HT-29 (cell line): Measurements from ENCODE around the gene SOCS7. TPM values are rescaled to one million over a fixed set of nuclear protein-coding genes. Genes with fewer than 3 reads are reported as not detected.
A peak's percentile ranks its signal among the peaks of the same experiment; 100 is the strongest.

ENCODE experiments used
- DNase-seq: peaks from one replicate; pipeline ENCODE4 v3.0.0-alpha.2; 2015; ENCODE audit warnings: low spot score
- total RNA-seq: library from RNA; depleted of rRNA; stranded (reverse); fragments of >200 nt; shearing (Covaris generic); gene quantifications from 2 replicates; pipeline ENCODE4 v1.2.3, GENCODE V29; 2014

SOCS7 gene
- total RNA-seq, 1 experiment from 2014 or later: 36.2 TPM

DNA sequence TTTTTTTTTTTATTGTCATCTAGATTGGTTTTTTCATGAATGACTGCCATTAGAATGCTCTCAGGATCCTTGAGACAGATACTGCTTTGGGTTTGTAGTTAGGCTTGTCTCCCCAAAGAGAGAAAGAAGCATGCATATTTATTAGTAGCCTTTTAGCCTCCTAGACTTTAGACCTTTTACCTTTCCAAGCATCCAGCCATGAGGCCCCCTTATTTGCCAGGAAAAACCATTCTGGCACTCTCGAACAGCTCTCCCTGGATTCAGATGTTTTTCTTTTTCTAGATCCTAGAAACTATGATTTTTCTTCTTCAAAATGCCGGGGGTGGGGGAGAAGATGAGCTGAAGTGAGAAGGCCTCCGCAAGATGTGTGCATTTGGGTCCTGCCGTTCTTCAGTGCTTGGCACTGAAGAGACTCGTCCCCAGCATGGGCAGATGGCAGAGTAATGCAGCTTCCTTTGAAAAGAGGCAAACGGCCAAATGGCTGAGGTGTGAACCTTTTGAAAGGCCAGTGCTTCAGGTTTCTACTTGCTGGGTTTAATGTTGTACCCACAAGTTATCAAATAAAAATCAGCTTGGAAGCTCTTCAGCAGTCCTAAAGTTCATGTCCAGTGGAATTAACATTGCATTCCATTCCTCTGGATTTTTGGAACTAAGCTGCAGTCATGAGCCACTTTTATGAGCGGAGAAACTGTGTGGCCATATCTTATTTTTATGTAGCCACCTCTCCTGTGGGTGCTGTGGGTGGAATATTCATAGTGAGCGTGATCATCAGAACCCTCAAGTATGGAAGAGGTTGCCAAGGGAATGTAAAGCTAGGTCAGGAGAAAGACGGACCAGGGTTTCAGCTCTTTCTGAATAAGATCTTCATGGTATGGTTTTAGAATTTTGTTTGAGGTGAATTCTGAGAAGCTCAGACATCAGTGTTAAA is 7.2 kb downstream of the SOCS7 start:
- DNase-seq: no peak

DNA sequence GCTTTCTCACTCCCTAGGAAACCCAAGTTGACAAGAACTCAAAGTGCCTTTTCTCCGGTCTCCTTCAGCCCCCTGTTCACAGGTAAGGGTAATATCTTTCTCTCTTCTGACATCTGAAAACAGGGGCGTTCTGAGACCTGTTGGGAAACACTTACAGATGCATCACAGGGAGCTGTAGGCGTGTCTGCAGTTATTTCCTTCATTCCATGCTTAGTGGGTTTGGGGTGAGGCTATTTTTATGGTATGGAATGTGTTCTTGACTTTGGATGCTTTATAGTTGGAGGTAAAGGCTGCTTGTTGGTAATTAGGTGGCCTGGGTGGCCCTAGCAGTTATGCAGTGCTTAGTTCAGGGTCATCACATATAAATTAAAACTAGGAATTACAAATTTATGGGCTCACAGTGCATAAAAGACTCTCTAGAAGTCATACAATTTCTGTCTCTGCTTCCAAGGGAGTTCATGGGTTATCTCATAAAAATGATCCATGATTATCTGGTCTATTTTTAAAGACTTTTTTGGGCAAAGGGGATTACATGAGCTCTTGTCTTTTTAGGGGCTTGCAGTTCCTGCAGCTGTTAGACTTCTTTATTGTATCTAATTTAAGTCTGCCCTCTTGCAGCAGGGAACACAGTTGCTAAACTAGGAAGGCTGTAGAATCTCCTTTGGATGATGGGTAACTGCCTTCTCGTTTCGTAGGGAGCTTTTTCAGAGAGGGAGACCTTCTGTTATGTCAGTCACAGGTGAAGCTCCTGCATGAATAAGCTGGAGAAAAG is 10.2 kb downstream of the SOCS7 start:
- DNase-seq: peak; percentile 80

DNA sequence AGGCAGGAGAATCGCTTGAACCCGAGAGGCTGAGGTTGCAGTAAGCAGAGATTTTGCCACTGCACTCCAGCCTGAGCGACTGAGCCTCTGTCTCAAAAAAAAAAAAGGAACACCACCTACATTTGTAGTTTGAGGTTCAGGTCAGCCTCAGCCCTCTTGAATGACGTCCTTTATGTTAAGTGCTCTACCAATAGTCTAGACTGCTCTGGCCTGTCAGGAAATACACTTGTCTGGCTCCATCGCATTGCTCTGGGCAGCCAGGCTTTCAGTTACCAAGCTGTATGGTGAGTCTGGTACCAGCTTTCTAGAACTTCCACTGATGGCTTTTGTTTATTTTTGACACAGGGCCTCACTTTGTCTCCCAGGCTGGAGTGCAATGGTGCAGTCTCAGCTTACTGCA is 11.4 kb downstream of the SOCS7 start:
- DNase-seq: no peak

DNA sequence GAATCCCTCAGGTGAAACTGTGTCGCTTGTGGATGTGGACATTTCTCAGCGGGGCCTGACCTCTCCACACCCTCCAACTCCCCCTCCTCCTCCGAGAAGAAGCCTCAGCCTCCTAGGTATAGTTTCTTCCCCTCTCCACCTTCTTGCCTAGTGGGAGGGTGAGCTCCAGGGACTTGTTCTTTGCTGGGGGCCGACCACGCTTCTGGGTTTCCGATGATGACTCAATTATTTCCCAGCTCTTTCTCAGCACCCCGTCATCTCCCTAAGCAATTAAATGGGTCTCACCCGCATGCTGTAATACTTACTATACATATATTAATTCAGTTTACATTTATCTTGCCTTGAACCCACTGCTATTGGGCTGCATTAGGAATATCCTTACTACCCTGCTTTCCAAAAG is 13.1 kb downstream of the SOCS7 start:
- no peak for DNase-seq

GRCh38 chr17:38369124-38369886 is 17.7 kb downstream of the SOCS7 start:
- no peak for DNase-seq

GRCh38 chr17:38379448-38379847 is 27.8 kb downstream of the SOCS7 start:
- no peak for DNase-seq

GRCh38 chr17:38395090-38395489 is 43.4 kb downstream of the SOCS7 start:
- no peak for DNase-seq

- no peak for DNase-seq
These were observed 45.6 kb downstream of the SOCS7 start for GRCh38 chr17:38397227-38397626.

DNA sequence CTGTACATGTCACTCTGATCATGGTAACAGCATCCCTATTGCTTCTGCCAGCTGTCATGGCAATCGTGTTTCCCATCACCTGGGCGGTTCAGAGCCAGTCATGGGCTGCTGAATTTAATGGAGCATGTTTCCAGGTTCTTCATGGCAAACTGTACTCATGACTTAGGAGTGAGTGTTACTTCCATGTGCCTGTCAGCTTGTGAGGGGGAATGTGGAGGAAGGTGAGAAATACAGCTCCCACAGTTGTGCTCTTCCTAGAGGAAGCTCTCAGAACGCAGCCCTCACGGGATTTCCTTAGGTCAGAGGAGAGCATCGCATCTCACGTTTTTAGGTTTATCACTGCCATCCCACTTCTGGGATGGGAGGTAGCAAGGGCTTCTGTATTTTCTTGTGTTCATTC is 48.6 kb downstream of the SOCS7 start:
- no peak for DNase-seq

DNA sequence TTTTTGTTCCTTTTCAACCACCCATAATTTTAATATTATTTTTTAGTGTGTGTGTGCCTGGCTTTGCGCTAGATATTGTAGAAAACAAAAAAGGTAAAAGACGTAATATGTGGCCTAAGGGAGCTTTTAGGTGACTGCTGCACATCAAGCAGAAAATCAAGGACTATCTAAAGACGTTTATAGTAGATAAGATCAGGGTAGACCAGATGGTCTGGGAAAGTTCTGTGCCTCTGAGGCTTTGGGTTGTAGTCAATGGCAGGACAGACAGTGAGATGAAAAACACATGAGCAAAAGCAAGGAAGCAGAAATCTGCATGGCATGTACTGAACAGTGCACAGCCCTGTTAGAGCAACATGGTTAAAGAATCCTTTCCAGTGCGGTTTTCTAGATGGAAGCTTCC is 49.8 kb downstream of the SOCS7 start:
- no peak for DNase-seq

DNA sequence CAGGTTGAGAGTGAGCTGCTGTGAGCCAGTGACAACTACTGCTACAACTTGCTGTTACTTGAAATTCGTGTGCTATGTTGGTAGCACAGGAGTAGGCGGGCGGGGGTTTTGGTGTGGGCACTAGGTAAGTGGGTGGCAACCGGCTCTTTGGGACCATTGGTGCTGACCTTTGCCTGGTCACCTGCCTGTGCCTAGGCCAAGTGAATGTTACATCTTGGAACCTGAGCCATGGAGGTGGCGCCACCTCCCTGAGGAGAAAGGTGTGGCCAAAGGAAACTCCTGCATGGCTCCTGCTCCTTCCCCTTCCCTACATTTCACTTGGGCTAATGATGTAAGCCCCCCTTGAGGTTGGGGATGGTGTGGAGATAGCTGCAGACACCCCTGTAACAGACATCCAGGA is 51.3 kb downstream of the SOCS7 start:
- no peak for DNase-seq

GRCh38 chr17:38403491-38403890 is 51.8 kb downstream of the SOCS7 start:
- DNase-seq: peak; percentile 48

GRCh38 chr17:38404174-38404943 is 52.7 kb downstream of the SOCS7 start:
- no peak for DNase-seq

GRCh38 chr17:38405654-38406053 is 54.0 kb downstream of the SOCS7 start:
- DNase-seq: no peak

DNA sequence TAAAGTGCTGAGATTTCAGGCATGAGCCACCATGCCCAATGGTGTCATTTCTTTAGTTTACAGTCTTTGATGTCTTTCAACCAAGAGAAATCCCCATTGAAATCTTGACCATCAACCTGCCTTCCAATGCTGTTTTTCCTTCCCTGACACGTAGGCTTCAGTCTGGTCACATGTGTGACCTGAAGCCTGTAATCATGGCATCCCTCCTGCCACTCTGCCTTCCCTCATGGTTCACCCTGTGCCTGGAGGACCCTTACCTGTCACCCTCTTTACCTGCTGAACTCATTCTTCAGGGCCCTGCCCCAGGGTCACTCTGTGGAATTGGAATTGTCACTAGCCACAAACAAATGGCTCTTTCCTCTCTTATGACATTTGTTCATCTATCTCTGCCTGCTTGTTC is 58.6 kb downstream of the SOCS7 start:
- no peak for DNase-seq

DNA sequence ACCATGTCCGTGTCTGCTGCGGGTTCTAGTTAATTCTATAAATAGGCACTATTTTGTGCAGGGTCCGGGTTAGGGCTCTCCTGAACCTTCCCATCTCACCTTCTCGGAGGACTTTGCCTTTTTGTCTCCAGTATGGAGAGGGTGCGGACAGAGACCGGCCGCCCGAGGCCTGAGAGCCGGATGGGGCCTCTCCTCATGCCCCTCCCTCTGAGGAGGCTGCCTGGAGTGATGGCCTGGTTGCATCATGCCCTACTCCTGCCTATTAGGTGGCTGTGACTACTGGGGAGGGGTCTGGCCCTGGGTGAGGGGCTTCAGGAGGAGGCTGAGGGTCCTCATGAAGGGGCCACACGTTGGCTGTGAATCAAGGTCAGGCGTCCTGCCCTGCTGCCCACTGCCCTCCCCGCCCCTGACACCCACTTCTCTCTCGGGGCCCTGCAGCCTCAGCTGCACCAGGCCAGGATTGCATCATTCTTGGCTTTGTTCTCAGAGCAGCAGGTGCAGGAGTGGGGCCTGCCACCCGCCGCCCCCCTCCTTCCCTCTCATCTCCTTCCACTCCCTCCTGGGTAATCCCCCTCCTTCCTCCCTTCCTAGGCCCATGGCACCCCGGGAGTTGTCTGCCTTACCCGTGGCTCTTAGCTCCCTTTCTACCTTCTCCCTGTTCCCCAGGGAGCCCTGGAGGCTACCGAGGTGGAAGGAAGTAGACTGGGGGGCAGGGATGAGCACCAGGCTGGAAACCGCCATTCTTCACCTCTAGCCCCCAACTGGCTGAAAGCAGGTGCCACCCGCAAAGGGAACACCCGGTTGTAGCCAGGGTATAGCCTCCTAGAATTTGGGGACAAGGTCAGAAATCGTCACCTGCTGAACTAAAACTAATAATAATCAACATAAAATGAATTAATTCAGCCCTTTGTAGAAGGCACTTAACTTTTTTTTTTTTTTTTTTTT is 63.9 kb downstream of the SOCS7 start:
- DNase-seq: peak; percentile 70

- no peak for DNase-seq
These were observed 65.2 kb downstream of the SOCS7 start for GRCh38 chr17:38416840-38417209.

DNA sequence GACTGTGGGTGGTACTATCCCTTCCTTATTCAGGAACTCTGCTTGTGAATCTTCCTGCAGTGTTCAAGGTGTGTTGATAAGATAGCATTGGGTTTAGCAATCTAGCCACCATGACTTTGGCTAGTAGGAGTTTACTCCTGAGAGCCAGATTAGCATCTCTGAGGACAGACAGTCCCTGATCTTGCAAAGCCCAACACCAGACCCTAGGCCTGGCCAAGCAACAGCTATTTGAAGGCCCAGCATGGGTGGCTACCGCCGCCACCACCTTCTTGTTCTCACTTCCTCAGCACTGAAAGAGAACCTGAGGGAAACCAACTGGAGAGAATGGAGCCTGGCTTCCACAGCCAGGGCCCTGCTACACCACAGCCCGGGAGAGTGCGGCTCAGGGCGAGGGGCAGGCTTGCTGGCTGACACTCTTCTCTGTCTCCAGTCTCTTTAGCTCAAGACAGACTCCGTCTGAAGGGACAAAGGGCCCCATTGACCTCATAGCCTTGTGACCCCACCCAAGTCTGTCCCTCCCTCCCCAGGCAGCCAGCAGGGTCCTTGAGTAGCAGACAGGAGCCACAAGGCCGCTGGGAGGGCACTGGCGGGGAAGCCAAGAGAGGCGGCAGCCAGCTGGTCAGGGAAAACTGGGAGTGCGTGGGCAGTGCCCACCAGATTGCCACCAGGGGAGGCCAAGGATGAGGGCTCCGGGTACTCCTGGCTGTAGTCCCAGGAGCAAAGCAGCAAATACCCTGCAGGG is 65.7 kb downstream of the SOCS7 start:
- DNase-seq: no peak

- DNase-seq: no peak
These were observed 66.5 kb downstream of the SOCS7 start for GRCh38 chr17:38418062-38418692.
